GM21737 (cell line): Measurements from ENCODE around the gene RAB1B.
A peak's percentile ranks its signal among the peaks of the same experiment; 100 is the strongest.
"Not testable (repeated sequence)": the region's sequence is repeated elsewhere in the genome, so short reads cannot be mapped to it uniquely, and the experiment has no call there.

Experiments
- ATAC-seq: cut with Tn5 transposase; IDR thresholded peaks from one replicate; pipeline ENCODE4 v1.9.1; 2021; ENCODE audit warnings: mild to moderate bottlenecking, moderate library complexity; ENCODE audit not compliant: unreplicated experiment

Gene RAB1B

DNA sequence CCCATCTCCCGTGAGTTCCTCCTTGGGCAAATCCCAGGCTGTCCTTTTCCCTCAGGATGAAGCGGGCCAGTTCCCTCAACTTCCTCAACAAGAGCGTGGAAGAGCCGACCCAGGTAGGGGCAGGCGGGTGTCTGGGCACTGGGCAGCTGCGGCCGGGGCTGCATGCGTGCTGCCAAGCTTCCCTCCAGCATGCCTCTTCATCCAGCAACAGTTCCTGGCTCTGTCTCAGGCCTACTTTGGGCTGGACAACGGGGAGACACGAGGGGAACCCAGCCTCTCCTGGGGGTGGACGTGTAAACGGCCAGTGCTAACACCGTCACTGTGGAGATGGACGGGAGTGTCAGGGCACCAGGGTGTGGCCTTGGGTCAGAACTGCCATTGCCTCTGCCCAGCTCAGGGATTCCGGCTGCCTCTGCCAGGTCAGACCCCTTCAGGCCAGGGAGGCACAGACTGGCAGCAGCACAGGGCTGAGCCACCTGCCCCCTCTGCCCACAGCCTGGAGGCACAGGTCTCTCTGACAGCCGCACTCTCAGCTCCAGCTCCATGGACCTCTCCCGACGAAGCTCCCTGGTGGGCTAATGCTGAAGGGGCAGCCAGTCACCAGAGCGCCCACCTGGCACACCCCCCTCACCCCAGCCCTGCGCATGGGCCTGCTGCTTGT, 1.9 kb upstream of the RAB1B start:
- ATAC-seq: no peak

DNA sequence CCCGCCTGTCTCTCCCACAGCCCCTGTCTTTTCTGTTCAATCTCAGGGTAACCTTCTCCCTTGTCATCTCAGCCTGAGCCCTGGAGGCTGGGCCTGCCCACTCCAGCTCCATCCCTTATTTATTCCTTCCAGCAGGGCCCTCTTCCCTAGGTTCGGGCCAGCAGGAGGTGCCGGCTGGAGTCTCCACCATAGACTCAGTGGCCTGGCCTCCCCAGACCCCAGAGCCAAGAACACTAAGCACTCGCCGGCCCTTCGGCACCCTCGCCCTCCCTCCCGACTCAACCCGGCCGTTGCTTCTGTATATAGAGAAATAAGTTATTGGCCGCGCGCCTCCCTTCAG, 1.4 kb upstream of the RAB1B start:
- ATAC-seq: no peak

DNA sequence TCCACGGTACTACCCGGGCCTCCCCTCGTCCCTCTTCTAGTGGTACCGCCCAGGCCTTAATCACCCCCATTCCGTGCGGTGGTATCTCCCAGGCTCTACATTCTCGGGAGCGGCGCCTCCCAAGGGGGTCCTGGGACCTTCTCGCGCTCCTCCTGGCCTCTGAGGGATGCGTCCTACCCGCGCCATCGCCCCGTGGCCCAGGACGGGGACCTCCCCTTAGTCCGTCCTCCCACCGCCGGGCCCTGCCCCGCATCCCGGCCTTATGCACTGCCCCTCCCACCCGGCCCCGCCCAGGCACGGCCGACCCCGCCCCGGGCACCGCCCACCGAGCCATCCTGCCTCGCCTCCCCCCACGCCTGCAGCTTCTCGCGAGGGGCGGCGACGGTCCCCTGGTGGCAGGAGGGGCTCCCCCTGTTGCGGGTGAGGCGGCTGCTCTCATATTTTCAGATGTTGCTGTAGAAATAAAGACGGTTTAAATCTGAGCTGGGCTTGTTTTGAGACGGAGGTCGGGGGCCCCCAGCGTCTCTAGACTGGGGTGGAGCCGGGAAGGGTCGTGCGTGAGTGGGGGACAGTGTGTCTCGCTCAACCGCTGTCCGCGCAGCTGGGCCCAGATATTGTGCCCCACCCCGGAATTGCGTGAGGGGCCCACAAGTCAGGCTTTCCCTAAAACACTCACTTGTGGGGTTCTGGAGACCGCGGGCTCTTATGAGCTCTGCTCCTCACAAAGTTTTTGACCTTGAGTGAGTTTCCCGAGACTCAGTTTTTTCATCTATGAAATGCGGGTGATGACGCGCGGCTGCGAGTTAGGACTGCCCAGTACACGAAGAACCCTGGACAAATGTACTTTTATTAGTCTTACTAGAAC, 828 bp upstream of the RAB1B start:
- peak; percentile 42 for ATAC-seq

DNA sequence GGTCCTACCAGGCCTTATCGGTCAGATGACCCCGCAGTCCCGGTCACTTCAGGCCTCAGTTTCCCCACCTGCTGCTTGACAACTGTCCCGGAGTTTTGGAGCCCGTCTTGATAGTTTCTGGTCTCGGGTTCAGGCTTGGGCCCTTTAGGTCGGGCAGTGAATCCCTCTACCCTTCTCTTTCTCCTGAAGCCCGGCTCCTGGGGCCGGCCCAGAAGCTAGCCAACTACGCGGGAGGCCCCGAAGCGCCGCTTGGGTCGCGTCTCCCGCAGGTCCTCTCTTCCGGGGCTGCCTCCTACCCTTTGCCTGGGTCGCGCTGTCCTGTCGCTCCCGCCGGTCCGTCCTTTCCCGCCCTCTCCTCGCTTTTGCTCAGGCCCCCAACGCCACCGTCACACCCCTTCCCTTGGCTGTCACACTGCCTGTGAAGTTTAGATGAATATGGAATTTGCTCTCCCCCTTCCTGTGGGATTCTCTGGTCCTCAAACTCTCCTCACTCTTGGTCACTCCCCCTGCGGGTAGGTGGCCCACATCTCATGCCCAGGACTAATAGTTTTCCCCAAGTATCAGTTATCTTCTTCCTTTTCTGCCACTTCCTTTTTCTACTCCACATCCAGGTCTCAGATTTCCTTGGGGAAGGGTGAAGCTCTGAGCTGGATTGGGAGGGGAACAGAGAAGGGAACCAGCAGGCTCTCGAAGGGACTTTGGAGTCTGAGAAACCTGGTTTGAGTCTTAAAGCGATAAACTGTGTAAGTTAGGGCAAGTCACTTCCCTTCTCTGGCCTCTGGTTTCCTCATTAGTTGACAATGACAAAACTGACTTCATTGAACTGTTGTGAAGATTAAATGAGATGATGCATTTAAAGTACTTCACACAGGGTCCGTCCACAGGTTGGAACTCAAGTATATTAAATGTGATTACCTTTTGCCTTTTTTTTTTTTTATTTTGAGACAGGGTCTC, 790 bp downstream of the RAB1B start:
- no peak for ATAC-seq

DNA sequence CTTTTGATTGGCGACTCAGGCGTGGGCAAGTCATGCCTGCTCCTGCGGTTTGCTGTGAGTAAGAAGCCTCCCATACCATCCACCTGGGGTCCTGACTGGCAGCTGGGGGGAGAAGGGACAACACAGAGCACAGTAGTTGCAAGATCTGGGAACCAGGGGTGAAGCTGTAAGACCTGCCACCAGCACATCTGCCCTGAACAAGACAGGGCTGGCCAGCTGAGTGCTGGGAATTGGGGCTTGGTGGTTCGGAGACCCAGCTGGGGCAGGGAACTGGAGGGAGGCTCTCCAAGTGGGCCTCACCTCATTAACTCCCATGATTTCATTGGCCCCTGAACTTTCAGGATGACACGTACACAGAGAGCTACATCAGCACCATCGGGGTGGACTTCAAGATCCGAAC, 3.4 kb downstream of the RAB1B start:
- no peak for ATAC-seq

DNA sequence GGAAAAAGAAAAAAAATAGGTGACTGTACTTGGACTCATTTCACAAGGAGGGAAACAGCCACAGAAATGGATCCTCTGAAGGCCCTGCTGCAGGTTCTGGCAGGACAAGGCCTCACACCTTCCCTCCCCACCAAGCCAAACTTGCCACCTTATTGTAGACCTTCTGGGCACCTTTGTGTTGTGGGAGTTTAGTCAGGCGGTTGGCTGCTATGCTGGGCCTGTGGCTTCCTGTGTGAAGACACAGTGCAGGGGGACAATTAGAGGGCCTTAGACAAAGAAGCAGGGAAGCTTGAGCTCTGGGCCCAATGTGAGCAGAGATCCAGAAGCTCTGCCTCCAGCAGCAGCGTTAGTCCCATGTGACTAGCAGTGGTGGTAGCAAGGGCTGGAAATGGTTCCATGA, 4.2 kb downstream of the RAB1B start:
- ATAC-seq: no peak

DNA sequence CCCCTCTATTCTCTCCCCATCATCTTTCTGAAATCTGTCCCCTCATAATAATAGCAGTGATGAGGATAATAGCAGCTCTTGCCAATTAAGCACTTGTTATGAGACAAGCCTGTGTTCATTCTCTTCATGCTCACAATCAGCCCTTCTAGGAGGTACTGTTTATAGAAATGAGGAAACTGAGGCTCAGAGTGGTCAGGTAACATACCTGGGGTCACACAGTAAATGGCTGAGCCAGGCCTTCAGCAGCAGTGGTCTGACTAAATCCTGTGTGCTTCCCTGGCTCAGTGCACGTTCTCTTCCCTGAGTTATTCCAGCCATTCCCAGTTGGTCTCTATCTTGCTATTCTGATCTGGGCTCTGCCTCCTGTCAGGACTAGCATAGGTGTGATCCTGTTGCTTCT, 5.8 kb downstream of the RAB1B start:
- ATAC-seq: no peak

DNA sequence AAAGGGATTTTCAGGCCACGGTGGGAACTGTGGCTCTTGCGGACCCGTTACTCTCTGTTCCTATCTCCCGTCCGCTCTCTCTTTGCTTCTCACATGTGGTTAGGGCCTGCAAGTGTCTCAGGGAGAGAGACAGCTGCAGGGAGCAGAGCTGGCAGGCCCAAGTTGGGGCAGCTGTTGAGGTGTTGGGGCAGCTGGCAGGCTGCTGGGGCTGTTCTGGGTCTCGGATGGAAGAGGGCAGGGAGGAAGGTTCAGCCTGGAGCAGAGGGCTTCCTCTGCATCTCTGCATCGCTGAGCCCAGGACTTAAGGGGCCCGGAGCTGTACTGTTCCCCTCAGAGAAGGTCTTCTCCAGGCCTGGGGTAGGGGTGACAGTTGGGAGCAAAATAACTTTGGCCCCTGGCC, 7.0 kb downstream of the RAB1B start:
- no peak for ATAC-seq

DNA sequence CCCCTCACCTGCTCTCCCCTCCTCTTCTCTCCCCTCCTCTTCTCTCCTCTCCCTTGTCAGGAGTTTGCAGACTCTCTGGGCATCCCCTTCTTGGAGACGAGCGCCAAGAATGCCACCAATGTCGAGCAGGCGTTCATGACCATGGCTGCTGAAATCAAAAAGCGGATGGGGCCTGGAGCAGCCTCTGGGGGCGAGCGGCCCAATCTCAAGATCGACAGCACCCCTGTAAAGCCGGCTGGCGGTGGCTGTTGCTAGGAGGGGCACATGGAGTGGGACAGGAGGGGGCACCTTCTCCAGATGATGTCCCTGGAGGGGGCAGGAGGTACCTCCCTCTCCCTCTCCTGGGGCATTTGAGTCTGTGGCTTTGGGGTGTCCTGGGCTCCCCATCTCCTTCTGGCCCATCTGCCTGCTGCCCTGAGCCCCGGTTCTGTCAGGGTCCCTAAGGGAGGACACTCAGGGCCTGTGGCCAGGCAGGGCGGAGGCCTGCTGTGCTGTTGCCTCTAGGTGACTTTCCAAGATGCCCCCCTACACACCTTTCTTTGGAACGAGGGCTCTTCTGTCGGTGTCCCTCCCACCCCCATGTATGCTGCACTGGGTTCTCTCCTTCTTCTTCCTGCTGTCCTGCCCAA, 7.7 kb downstream of the RAB1B start:
- ATAC-seq: no peak

DNA sequence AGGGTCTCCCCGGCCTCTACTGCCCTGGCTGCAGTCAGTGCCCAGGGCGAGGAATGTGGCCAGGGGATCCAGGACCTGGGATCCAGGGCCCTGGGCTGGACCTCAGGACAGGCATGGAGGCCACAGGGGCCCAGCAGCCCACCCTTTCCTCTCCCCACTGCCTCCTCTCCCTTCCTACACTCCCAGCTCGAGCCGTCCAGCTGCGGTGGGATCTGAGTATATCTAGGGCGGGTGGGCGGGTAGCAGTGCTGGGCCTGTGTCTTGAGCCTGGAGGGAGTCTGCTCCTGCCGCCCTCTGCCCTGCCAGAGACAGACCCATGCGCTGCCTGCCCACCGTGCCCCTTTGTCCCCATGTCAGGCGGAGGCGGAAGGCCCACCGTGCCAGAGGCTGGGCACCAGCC, 8.2 kb downstream of the RAB1B start:
- ATAC-seq: not testable (repeated sequence)

DNA sequence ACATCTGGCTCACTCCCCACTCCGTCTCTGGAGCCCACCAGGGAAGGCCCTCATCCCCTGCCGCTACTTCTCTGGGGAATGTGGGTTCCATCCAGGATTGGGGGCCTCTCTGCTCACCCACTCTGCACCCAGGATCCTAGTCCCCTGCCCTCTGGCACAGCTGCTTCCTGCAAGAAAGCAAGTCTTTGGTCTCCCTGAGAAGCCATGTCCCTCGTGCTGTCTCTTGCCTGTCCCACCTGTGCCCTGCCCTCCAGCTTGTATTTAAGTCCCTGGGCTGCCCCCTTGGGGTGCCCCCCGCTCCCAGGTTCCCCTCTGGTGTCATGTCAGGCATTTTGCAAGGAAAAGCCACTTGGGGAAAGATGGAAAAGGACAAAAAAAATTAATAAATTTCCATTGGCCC, 8.6 kb downstream of the RAB1B start:
- not testable (repeated sequence) for ATAC-seq

DNA sequence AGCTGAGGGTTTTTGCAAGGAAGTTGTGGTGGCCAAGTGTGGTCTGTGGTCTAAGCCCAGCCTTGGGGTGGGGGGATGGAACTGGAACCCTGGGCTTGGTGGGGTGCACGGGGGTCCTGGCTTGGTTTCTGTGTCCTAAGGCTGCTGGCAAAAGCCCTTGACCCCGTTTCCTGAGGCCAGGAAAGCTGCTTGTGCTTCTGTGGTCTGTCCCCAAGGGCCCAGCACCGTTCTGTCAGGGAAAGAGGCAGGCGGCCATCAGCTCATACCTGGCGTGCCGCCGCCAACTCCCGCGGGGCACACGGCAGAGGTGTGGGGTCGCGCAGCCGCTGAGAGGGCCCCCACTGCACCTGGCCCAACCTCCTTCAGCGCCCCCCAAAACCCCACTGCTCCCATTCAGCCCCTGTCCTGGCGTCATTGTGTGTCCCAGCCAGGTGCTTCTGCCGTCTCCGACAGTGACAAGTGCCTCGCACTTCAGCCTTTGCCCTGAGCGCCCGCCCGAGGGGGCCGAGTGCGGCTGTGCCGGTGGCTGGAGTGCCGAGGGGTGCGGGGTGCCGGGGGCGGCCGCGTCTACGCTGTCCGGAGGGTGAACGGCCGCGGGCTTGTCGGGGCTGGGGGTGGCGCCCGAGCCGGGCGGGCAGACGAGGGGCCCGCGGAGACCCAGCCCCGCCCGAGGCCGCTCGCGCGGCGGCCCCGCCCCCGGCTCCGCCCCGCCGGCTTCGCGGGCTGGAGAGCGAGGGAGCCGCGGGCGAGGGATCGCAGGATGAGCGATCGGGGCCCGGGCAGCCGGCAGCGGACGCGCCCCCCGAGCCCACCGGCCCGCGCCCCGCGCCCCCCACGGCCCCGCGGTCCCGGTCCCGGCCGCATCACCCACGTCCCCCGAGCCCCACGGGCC, 9.3 kb downstream of the RAB1B start, which contains the start of gene CNIH2:
Gene CNIH2, plus strand, starts transcription at position 705 of the 892 bp plus-strand sequence. CDS start 282 bp downstream, outside the sequence.
- ATAC-seq: no peak

DNA sequence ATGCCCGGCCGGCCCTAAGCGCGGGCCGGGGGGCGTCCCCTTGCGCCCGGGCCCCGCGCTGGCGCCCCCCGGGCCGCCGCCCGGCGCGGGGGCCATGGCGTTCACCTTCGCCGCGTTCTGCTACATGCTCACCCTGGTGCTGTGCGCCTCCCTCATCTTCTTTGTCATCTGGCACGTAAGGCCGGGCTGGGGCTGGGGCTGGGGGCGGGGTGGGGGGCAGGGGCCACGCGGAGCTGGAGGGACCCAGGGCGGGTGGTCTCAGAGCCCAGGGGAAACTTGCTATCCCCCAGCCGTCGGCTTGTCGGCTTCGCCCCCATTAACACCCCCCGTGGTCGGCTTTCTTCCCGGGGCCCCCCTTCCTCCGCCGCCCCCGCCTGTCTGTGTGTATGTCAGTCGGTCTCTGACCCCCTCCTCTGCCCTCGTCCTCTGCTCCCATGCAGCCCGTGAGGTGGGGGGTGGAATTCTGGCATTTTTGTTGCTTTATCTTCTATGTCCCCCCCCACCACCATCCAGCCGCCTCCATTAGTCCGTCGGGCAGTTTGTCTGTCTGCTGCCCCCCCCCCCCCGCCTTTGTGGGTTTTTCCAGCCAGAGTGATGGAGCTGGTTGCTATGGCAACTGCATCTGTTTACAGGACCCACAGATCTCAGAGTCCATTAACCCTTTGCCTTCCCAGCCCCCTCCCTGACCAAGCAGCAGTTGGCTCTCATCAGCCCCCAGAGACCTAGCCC, 10.1 kb downstream of the RAB1B start:
- no peak for ATAC-seq

DNA sequence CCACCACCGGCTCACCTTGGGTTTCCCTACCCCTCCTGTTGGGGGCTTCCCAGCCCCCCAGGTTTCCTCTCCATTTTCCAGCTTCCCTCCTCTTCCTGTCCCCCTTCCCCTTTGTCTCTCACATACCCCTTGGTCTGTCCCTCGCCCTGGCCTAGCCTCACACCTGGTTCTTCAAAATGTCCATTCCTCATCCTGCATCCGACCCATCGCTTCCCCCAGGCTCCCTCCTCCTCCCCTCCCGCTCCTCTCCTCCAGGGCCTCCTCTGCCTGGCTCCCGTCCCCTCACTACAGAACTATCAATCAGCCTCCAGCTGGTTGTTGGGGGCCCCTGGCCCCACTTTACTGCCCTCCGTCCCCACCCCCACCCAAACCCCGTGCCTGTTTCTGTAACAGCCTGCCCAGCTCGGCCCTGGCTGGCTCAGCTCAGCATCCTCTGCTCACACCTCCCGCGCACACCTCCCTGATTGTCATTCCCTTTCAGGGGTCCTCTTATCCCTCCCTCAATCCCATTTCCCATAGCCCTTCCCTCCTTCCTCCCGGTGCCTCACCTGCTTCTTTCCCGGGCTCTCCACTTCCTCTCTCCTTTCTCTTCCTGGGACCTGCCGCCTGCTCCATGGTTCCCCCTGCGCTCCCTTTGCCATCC, 10.8 kb downstream of the RAB1B start:
- ATAC-seq: no peak

DNA sequence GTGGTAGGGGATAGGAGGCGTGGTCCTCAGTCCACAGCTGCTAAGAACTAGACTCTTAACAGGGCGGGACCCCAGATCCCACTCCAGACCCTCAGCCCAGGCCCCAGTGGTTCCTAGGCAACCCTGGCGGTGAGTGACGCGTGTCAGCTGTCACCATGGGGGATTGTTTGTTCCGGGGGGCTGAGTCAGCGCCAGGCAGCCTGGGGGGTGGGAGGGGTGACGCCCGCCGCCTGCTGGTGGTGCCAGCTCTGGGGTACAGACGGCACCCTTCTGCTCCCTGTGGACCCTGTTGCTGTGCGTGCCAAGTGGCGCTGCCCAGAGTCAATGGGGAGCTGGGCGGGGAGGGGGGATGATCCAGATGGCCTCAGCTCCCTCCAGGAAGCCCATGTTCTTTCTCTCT, 12.0 kb downstream of the RAB1B start:
- ATAC-seq: no peak

DNA sequence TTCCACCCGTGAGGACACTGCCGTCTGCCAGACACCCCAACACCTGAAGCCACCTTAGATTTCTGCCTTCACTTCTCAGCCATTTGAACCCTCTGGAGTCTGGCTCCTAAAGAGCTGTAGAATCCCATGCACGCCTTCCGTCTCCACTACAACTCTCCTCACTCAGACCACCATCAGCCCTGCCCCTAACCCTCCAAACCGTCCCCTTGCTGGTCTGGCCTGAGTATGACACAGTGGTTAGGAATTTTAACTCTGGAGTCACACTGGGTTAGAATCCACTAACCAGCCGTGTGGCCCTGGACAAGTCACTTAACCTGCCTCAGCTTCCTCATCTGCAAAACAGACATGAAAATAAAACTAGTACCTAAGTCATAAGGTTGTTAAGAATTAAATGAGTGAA, 12.6 kb downstream of the RAB1B start:
- no peak for ATAC-seq

DNA sequence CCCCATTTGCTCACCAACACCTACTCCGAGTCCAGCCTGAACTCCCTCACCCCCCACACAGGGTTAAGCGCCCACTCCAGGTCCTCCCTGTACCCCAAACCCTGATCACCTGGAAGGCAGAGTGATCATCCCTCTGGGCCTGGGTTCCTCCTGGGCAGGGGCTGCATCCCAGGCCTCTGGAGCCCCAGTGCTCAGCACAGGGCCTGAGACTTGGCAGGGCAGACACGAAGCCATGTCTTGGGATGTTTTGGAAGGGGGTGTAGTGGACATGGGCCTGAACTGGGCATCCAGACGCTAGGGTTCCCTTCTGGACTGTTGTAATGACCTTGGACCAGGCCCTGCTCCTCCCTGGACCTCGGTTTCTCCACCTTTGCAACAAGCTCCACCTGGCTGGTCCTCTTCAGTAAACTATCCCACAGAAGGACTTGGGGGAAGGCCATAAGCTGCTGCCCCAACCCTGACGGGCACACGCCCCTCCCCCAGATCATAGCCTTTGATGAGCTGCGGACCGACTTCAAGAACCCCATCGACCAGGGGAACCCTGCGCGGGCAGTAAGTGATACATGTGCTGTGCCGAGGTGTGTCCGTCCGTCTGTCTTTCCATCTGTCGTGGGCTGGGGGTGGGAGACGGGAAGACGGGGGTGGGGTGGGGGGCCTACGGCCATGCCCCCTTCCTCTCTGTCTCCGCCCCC, 13.5 kb downstream of the RAB1B start:
- ATAC-seq: no peak
